Measurements from ENCODE around the gene ASB4. TPM values are rescaled to one million over a fixed set of nuclear protein-coding genes. Genes with fewer than 3 reads are reported as not detected.
"Not testable (repeated sequence)": the region's sequence is repeated elsewhere in the genome, so short reads cannot be mapped to it uniquely, and the experiment has no call there.

Gene ASB4
- polyA plus RNA-seq, 2 of the 4 experiments (the other 2 are of a cell fraction): 1.4 to 3.1 TPM

GRCh38 chr7:95454438-95455045, 31.2 kb upstream of the ASB4 start (continued):
- TF ChIP-seq EHMT2 (IDR thresholded peaks at IDR 0.05; ENCODE audit: low read depth) (no peak), CTCF (IDR thresholded peaks at IDR 0.05) (no peak), KDM1A (IDR thresholded peaks at IDR 0.05; ENCODE audit: low read depth) (no peak), ATOH8 (CRISPR knock-in tag; IDR thresholded peaks at IDR 0.05; ENCODE audit: low read depth) (no peak), EHF (CRISPR knock-in tag; IDR thresholded peaks at IDR 0.05) (no peak), NR3C1 (IDR thresholded peaks at IDR 0.05) (no peak), BHLHE40 (IDR thresholded peaks at IDR 0.05; ENCODE audit: low read depth, low read length) (no peak), POLR2AphosphoS2 (conservative IDR thresholded peaks at IDR 0.05; ENCODE audit: low read length) (no peak), HMGXB4 (CRISPR knock-in tag; IDR thresholded peaks at IDR 0.05; ENCODE audit: borderline replicate concordance) (no peak), KDM5A (IDR thresholded peaks at IDR 0.05) (no peak), MAZ (IDR thresholded peaks at IDR 0.05; ENCODE audit: borderline replicate concordance, low read depth, low read length) (no peak)

GRCh38 chr7:95457947-95458346, 27.8 kb upstream of the ASB4 start:
- peak; percentile 7 for FAIRE-seq
- POLR2A ChIA-PET: no interaction called here

GRCh38 chr7:95460653-95461052, 25.1 kb upstream of the ASB4 start:
- POLR2A ChIA-PET; FAIRE-seq; ATAC-seq; H3K4me1 ChIP-seq; DNase-seq (ENCODE audit: low read depth in 1 of 2, low spot score in 1 of 2); H3K27ac ChIP-seq; H3K4me2 ChIP-seq; H3K4me3 ChIP-seq: not testable (repeated sequence)
- H3K9me3 ChIP-seq: peaks cover 48% of the 10 kb centered on the region
- CTCF ChIA-PET: interaction anchor here (0.9 to 1.0 kb wide), 2 partner anchors 16 to 17 kb away, joined by 4 to 5 read pairs; no protein-coding TSS in a partner anchor
- 85% methylated on average over 2 of the region's 2 CpGs for WGBS (ENCODE audit: missing lambda C conversion rate)
- TF ChIP-seq ZFP36 (IDR thresholded peaks at IDR 0.05; ENCODE audit: borderline replicate concordance, partially characterized antibody): peak; percentile 82

More at GRCh38 chr7:95457947-95458346, 27.8 kb upstream of the ASB4 start:
- Histone ChIP-seq H3K4me1 (peaks cover 18% of the 10 kb centered on the region), H3K9me3 (peaks cover 48% of the 10 kb centered on the region), H3K4me2 (no peak overlapping the region), H3K27ac (no peak overlapping the region), H3K4me3 (no peak overlapping the region)
- ATAC-seq (no peak), DNase-seq (ENCODE audit: low read depth in 1 of 2, low spot score in 1 of 2) (no peak)
- CTCF ChIA-PET: interaction anchor here (0.6 to 2.0 kb wide), 3 partner anchors 13 to 23 kb away, joined by 3 to 4 read pairs (median 4); partner anchors contain the start of gene PON2
- TF ChIP-seq FOSL2 (IDR thresholded peaks at IDR 0.05) (no peak), FOSL2 (CRISPR knock-in tag; IDR thresholded peaks at IDR 0.05) (no peak), USF2 (IDR thresholded peaks at IDR 0.05) (no peak), RFX5 (IDR thresholded peaks at IDR 0.05) (no peak), CBX8 (IDR thresholded peaks at IDR 0.05) (no peak)
